Measurements from ENCODE around the gene LRFN3.
"Not testable (repeated sequence)": the region's sequence is repeated elsewhere in the genome, so short reads cannot be mapped to it uniquely, and the experiment has no call there.

The LRFN3 gene

DNA sequence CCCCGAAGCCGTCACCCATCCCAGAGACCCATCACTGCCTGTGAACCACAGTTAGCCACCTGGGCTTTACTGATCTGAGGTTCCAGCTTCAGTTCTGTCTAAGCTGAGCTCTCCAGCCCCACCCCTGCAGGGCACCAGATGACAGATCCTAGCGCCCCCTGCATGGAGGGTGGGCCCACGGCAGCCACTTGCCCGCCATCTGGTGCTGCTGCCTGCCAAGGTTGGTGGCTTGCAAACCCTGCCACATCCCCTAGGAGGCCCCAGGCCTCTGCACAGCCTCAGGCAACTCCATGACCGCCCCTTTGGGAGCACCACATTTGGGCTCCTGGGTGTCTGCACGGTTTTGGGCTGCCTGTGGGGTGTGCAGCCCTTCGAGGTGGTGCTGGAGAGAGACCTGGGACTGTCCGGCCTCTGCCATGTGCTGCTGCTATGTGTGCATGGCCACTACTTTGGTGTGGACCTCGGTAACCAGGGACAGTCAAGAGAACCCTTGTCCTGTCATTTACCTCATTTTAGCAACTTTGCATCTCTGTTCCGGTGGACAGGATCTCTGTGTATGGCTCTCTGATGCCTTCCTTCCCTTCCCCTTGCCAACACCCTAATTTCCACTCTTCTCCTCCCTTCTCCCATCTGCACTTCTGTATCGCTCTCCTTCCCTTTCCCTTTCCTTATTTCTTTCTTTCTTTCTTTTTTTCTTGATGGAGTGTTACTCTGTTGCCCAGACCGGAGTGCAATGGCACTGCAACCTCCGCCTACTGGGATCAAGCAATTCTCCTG is 41.5 kb downstream of the LRFN3 start:
- TF ChIP-seq, protein P1, sequence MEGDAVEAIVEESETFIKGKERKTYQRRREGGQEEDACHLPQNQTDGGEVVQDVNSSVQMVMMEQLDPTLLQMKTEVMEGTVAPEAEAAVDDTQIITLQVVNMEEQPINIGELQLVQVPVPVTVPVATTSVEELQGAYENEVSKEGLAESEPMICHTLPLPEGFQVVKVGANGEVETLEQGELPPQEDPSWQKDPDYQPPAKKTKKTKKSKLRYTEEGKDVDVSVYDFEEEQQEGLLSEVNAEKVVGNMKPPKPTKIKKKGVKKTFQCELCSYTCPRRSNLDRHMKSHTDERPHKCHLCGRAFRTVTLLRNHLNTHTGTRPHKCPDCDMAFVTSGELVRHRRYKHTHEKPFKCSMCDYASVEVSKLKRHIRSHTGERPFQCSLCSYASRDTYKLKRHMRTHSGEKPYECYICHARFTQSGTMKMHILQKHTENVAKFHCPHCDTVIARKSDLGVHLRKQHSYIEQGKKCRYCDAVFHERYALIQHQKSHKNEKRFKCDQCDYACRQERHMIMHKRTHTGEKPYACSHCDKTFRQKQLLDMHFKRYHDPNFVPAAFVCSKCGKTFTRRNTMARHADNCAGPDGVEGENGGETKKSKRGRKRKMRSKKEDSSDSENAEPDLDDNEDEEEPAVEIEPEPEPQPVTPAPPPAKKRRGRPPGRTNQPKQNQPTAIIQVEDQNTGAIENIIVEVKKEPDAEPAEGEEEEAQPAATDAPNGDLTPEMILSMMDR (IDR thresholded peaks at IDR 0.05; ENCODE audit: low read depth, low read length, missing control alignments): no peak
- no peak for DNase-seq (ENCODE audit: extremely low read depth, low read depth)
- no peak overlapping the region for H3K4me3 ChIP-seq (replicated peaks; ENCODE audit: low read depth, low read length)

DNA sequence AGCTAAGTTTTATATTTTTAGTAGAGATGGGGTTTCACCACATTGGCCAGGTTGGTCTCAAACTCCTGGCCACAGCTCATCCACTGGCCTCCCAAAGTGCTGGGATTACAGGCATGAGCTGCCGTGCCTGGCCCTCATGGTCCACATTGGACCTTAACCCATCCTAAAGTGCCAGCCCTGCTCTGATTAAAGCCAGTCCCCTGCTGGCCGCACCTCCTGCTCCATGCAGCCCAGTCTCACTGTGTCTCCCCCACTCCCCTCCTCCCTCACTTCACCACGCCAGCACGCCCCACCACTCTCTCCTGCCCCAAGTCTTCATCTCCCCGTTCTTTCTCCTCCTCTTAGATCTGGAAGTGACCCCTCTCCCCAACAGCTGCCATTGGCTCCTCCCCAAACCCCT is 42.1 kb downstream of the LRFN3 start:
- TF ChIP-seq, protein P1 (IDR thresholded peaks at IDR 0.05; ENCODE audit: low read depth, low read length, missing control alignments): no peak
- H3K4me3 ChIP-seq (replicated peaks; ENCODE audit: low read depth, low read length): no peak overlapping the region
- no peak for DNase-seq (ENCODE audit: extremely low read depth, low read depth)

DNA sequence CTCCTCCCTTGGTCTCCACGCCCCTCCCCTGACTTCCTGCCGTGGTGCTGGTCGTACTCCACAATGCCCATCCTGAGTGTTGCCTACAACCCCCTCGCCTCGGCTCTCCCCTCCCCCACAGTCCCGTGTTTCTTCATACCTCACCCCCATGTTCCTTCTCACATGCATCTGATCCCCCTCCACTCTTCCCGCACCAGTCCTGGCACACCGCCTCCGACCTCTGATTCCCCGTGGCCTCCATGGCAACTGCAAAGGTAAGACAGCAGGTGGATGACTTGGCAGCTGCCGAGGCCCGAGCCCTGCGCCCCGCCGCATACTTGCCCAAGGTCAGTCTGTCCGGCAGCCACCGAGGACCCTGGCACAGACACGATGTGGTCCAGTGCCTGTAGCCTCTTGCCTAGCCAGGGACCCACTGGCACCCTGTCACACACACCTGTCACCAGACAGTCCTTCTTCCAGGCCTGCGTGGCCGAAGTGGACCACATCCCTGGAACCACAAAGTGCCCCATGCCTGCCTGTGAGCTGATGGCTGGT is 42.7 kb downstream of the LRFN3 start:
- DNase-seq (ENCODE audit: extremely low read depth, low read depth): no peak
- TF ChIP-seq, protein P1 (IDR thresholded peaks at IDR 0.05; ENCODE audit: low read depth, low read length, missing control alignments): no peak
- H3K4me3 ChIP-seq (replicated peaks; ENCODE audit: low read depth, low read length): no peak overlapping the region

DNA sequence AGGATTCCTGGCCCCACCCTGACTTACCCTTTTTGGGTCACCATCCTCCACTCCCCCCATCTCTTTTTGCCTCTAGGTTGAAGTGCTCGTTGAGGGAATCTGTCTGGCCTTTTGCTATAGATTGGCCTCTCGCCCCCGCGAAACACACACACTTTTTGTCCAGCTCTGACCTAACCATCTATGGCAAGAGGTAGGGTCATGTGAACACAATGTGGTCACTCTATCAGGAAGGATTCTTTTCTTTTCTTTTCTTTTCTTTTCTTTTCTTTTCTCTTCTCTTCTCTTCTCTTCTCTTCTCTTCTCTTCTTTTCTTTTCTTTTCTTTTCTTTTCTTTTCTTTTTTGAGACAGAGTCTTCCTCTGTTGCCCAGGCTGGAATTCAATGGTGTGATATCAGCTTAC is 44.8 kb downstream of the LRFN3 start:
- not testable (repeated sequence) for H3K4me3 ChIP-seq (replicated peaks; ENCODE audit: low read depth, low read length); DNase-seq (ENCODE audit: extremely low read depth, low read depth)

DNA sequence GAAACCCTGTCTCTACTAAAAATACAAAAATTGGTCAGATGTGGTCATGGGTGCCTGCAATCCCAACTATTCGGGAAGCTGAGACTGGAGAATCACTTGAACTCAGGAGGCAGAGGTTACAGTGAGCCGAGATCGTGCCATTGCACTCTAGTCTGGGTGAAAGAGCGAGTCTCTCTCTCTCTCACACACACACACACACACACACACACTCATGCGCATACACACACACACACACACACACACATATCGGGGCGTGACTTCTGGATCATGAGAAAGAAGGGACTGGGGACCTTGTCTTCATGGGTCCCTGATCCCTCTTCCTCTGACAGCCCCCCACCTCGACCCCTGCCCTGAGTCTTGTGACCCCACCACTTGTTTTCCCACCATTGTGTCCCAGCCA is 47.0 kb downstream of the LRFN3 start:
- TF ChIP-seq, protein P1 (IDR thresholded peaks at IDR 0.05; ENCODE audit: low read depth, low read length, missing control alignments): no peak
- DNase-seq (ENCODE audit: extremely low read depth, low read depth): no peak
- H3K4me3 ChIP-seq (replicated peaks; ENCODE audit: low read depth, low read length): no peak overlapping the region

DNA sequence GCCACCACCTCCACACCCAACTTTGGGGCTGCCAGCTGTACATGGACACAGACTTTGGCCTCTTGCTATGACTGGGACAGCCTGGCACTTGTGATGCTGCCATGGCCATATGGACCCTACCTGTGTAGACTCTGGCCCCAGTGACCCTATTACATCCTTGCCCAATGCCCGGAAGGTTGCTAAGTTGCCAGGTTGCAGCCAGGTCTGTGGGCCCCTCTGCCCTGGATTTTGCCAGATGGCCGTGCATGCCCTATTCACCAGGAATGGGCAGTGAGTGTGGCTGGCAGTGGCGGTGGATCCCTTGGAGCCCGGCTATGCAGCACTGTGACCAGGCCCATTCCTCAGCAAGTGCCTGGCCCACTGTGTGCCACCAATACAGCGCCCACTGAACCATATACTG is 49.9 kb downstream of the LRFN3 start:
- TF ChIP-seq, protein P1 (IDR thresholded peaks at IDR 0.05; ENCODE audit: low read depth, low read length, missing control alignments): no peak
- H3K4me3 ChIP-seq (replicated peaks; ENCODE audit: low read depth, low read length): no peak overlapping the region
- DNase-seq (ENCODE audit: extremely low read depth, low read depth): no peak

DNA sequence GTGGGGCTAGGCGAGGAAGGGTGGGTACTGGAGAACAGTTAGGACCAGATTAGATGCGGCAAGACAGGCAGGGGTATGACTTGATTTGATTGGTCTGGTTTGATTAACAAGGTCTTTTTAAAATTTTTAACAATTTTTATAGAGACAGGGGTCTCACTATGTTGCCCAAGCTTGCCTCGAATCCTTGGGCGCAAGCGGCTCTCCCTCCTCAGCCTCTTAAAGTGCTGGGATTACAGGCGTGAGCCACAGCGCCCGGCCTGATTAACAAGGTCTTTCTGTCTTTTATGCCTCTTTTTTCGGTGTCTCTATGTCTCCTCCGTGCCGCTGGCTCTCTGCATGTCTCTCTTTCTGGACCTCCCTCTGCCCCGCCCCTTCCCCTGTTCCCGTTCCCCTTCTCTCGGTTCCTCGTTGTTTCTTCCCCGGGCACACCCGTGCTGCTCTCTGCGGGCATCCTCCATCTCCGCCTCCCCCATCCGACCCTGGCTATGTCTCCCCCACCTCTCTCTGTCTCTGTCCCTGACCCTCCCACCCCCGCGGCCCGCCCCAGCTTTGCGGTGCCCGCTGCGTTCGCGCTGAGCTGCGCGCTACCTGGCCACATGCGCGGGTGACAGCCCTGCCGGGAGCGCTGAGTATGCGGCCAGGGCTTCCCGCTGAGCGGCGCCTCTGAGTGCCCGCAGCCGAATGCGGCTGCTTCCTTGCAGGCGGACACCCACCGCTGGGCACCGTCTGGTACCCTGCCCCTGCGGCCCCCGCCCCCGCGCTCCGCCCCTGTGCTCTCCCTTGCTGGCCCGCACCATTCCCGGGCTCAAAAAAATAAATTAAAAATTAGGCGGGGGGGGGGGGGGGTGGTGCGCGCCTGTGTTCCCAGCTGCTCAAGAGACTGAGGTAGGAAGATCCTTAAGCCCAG is 50.7 kb downstream of the LRFN3 start:
- no peak for DNase-seq (ENCODE audit: extremely low read depth, low read depth)
- TF ChIP-seq, protein P1 (IDR thresholded peaks at IDR 0.05; ENCODE audit: low read depth, low read length, missing control alignments): no peak

More for the DNA sequence above, 50.7 kb downstream of the LRFN3 start:
- peak overlapping the region; percentile 24 for H3K4me3 ChIP-seq (replicated peaks; ENCODE audit: low read depth, low read length)

All from HFF-Myc (cell line).